ENCODE measurements around the gene SAMSN1.

DNA sequence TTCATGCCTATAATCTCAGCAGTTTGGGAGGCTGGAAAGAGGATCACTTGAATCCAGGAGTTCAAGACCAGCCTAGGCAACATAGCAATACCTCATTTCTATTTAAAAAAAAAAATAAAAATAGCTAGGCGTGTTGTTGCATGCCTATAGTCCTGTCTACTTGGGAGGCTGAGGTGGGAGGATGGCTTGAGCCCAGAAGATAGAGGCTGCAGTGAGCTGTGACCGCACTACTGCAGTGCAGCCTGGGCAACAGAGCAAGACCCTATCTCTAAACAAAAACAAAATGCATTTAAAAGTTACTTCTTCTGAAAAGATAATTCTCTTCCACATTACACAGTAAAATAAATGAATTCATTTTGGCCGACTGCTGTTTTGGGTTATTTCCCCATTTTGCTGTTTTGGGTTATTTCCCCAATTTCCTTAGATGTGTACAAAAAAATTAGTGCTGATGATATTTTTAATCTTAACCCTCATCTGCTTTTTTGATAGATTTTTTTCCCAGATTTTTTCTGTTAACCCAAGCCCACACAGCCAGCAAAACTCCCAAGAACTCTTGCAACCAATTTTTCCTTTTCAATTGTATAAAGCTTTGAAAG lies 23.0 kb upstream of the SAMSN1 start:
- TF ChIP-seq, protein P1, sequence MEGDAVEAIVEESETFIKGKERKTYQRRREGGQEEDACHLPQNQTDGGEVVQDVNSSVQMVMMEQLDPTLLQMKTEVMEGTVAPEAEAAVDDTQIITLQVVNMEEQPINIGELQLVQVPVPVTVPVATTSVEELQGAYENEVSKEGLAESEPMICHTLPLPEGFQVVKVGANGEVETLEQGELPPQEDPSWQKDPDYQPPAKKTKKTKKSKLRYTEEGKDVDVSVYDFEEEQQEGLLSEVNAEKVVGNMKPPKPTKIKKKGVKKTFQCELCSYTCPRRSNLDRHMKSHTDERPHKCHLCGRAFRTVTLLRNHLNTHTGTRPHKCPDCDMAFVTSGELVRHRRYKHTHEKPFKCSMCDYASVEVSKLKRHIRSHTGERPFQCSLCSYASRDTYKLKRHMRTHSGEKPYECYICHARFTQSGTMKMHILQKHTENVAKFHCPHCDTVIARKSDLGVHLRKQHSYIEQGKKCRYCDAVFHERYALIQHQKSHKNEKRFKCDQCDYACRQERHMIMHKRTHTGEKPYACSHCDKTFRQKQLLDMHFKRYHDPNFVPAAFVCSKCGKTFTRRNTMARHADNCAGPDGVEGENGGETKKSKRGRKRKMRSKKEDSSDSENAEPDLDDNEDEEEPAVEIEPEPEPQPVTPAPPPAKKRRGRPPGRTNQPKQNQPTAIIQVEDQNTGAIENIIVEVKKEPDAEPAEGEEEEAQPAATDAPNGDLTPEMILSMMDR (IDR thresholded peaks at IDR 0.05), result no peak
- no peak for TF ChIP-seq POLR2A (IDR thresholded peaks at IDR 0.05)
